Medulla oblongata (tissue), 1 donor: ENCODE data around the gene ESPL1.

Experiments used
- DNase-seq: peaks from one replicate; pipeline ENCODE4 v3.0.0-alpha.2; 2015; ENCODE audit errors: extremely low spot score

Gene ESPL1

DNA sequence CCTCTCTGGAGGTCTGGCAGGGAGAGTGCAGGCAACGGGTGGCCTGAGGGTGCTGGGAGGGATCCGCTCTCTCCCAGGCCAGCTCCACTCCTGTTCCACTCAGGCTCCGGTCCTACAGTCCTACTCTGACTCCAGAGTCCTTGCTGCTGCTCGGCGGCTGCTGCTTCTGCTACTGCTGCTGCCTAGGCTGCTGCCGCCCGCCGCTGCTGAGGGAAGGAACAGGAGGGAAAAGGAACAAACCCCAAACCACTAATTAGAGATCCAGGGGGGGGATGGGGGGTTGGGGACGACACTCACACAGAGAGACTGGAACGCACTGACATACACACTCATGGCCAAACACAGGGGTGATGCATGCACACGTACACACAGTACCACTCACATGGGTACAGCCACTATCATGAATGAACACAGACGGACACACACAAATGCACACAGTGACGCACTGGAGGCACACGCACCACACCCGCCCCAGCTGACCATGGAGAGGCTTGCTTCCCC, 68.1 kb downstream of the ESPL1 start, which contains the start of gene SP7:
SP7 (minus strand) TSS at position 174 of the 501 bp plus-strand sequence. CDS start 708 bp downstream, outside the sequence.
- DNase-seq = no peak

DNA sequence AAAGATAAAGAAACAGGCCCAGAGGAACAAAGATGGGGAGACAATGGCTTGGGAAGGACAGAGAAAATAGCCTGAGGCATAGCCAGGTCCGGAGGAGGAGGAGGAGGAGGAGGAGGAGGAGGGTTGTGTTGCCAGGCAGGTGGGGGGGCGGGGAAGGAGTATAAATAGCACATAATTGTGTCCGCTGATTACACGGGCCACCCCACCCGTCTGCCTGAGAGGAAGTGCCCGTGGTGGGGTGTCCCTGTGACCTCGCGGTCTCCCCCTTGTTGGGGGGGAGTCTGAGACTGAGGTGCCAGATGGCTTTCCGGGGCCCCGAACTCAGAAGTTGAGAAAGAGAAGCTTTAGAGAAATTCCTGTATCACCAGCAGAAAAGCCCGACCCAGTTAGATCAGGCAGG, 69.9 kb downstream of the ESPL1 start:
- DNase-seq = no peak

DNA sequence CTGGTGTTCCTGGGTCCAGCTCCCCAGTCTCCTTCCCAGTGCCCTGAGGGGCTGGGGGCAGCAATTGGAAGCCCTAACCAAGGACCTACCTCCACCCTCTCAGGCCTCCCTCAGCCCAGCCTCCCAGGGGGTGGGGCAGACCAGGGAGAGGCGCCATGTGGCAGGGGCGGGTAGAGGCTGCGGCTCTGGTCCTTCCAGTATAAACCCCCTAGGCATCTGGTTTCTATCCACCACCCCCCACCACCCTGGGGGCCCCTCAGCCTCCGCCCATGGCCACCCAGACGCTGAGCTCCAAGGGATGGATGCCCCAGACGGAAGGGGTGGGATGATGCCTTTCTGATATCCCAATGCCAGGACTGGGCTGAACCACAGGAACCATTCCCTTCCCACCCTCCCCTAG, 70.8 kb downstream of the ESPL1 start:
- DNase-seq = no peak

DNA sequence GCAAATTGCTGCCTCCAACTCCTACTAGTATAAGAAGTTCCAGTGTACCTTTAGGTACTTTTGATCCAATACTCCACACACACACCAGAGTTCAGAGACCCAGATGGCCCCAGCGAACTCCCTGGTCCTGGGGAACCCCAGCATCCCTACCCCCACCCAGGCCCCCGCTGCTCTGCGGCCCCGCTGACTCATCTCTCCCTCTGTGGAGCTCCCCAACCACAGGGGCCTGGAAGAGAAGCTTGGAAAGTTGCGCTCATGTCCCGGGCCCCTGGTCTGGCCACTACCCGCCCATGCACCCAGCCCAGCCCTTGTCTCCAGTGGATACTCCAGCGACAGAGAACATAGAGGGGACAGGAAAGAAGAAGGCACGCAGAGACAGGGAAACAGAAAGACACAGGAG, 72.3 kb downstream of the ESPL1 start:
- DNase-seq = no peak
